MM.1S (cell line): ENCODE results near the gene TP53BP2.

Experiments used
- DNase-seq: peaks from one replicate; pipeline ENCODE4 v3.0.0-alpha.2; 2015
- H2AFZ ChIP-seq: fragments of 300-600 bp; sonication (generic); 2 replicates; pipeline ENCODE4 v1.6.0; 2016; ENCODE audit warnings: antibody characterized with exemption, low read length
- H3F3A ChIP-seq: fragments of 300-600 bp; sonication (generic); 2 replicates; pipeline ENCODE4 v1.6.1; 2016; ENCODE audit warnings: mild to moderate bottlenecking, antibody characterized with exemption, low read length, moderate library complexity, mixed read lengths; ENCODE audit not compliant: insufficient read depth
- H3K27ac ChIP-seq: fragments of 300-600 bp; sonication (generic); 2 replicates; pipeline ENCODE4 v1.5.1; 2016; ENCODE audit warnings: mild to moderate bottlenecking, low read length
- H3K27me3 ChIP-seq: fragments of 300-600 bp; sonication (generic); replicated peaks from 2 replicates; pipeline ENCODE4 v1.6.0; 2016; ENCODE audit warnings: low read length; ENCODE audit not compliant: insufficient read depth
- H3K36me3 ChIP-seq: fragments of 300-600 bp; sonication (generic); replicated peaks from 2 replicates; pipeline ENCODE4 v1.6.1; 2016; ENCODE audit warnings: mild to moderate bottlenecking, low read length, mixed read lengths; ENCODE audit not compliant: insufficient read depth
- H3K4me1 ChIP-seq: fragments of 300-600 bp; sonication (generic); 2 replicates; pipeline ENCODE4 v1.6.1; 2016; ENCODE audit warnings: low read length, mixed read lengths
- H3K4me2 ChIP-seq: fragments of 300-600 bp; sonication (generic); 2 replicates; pipeline ENCODE4 v1.6.0; 2016; ENCODE audit warnings: low read depth, low read length
- H3K4me3 ChIP-seq: fragments of 300-600 bp; sonication (generic); 2 replicates; pipeline ENCODE4 v1.5.1; 2016; ENCODE audit warnings: low read length, mixed read lengths
- H3K79me2 ChIP-seq: fragments of 300-600 bp; sonication (generic); 2 replicates; pipeline ENCODE4 v1.6.1; 2016; ENCODE audit warnings: mixed run types, low read length, mixed read lengths
- H3K9ac ChIP-seq: fragments of 300-600 bp; sonication (generic); 2 replicates; pipeline ENCODE4 v1.6.1; 2016; ENCODE audit warnings: low read length, mixed read lengths
- H3K9me2 ChIP-seq: fragments of 300-600 bp; sonication (generic); replicated peaks from 2 replicates; pipeline ENCODE4 v1.6.1; 2016; ENCODE audit warnings: mild to moderate bottlenecking, low read length, mixed read lengths; ENCODE audit not compliant: insufficient read depth
- H3K9me3 ChIP-seq: fragments of 300-600 bp; sonication (generic); replicated peaks from 2 replicates; pipeline ENCODE4 v1.6.1; 2016; ENCODE audit warnings: mild to moderate bottlenecking, low read length, mixed read lengths; ENCODE audit not compliant: insufficient read depth
- H4K20me1 ChIP-seq: fragments of 300-600 bp; sonication (generic); 2 replicates; pipeline ENCODE4 v1.6.1; 2016; ENCODE audit warnings: mild to moderate bottlenecking, low read length, moderate library complexity, mixed read lengths; ENCODE audit not compliant: insufficient read depth
- EZH2 ChIP-seq: fragments of 300-600 bp; sonication (generic); optimal IDR thresholded peaks from 2 replicates; pipeline ENCODE3; 2017; ENCODE audit warnings: low read depth, mild to moderate bottlenecking, antibody characterized with exemption, low read length, mixed read lengths
- EZH2phosphoT487 ChIP-seq: fragments of 300-600 bp; sonication (generic); IDR thresholded peaks from 2 replicates; pipeline ENCODE4 v1.6.1; 2018; ENCODE audit warnings: antibody characterized with exemption, low read length
- TF ChIP-seq, protein P1 (sequence below): fragments of 300-600 bp; sonication (generic); IDR thresholded peaks from 2 replicates; pipeline ENCODE4 v1.5.1; 2016; ENCODE audit warnings: antibody characterized with exemption, low read length, mixed read lengths

Gene TP53BP2

DNA sequence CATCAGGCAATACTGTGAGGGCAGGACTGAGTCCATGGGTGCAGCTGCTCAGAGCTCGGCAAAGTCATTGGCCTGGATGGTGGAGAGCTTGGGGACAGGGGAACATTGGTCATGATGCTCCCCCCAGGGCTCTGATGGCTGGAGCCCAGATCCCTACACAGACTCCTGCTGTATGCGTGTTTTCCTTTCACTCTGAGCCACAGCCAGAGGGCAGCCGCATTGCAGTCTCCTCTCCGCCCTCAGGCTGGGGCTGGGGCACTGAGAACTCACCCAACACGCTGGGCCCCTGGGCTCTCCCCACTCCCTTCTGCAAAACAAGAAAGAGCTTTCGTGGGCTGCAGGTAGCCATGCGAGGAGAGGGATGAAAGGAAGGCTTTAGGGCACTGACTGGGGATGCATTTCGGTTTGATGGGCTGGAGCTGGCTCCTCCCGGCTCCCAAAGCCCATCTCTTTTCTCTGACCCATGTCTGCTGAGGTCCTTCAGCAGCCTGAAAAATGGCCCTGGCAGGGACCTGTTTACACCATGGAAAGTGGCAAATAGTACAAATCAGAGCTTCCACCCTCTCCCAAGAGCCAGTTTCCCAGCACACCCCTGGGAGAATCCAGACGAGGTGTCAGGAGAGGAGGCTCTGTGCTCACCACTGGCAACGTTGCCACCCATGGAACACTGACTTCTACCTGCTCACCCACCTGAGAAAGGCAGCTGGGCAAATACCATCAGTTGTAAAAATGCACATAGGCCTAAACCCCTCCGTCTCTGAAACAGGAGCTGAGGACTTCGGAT is 89.6 kb downstream of the TP53BP2 start:
- Histone ChIP-seq H3K27ac (no peak overlapping the region), H3K27me3 (no peaks in the 10 kb centered on the region), H3K4me3 (no peak overlapping the region), H3K36me3 (no peaks in the 10 kb centered on the region), H3K9me2 (no peaks in the 10 kb centered on the region), H3K79me2 (no peaks in the 10 kb centered on the region), H3F3A (no peaks in the 10 kb centered on the region), H3K9ac (no peak overlapping the region), H4K20me1 (no peaks in the 10 kb centered on the region), H3K4me2 (no peak overlapping the region), H2AFZ (no peak overlapping the region), H3K9me3 (no peaks in the 10 kb centered on the region), H3K4me1 (no peaks in the 10 kb centered on the region)
- no peak for DNase-seq
- no peak for TF ChIP-seq EZH2
- TF ChIP-seq, protein P1, sequence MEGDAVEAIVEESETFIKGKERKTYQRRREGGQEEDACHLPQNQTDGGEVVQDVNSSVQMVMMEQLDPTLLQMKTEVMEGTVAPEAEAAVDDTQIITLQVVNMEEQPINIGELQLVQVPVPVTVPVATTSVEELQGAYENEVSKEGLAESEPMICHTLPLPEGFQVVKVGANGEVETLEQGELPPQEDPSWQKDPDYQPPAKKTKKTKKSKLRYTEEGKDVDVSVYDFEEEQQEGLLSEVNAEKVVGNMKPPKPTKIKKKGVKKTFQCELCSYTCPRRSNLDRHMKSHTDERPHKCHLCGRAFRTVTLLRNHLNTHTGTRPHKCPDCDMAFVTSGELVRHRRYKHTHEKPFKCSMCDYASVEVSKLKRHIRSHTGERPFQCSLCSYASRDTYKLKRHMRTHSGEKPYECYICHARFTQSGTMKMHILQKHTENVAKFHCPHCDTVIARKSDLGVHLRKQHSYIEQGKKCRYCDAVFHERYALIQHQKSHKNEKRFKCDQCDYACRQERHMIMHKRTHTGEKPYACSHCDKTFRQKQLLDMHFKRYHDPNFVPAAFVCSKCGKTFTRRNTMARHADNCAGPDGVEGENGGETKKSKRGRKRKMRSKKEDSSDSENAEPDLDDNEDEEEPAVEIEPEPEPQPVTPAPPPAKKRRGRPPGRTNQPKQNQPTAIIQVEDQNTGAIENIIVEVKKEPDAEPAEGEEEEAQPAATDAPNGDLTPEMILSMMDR: no peak
- no peak for TF ChIP-seq EZH2phosphoT487

- no peak overlapping the region for H2AFZ ChIP-seq
- no peak for DNase-seq
- no peaks in the 10 kb centered on the region for H3K9me2 ChIP-seq
- no peak for TF ChIP-seq EZH2
- no peaks in the 10 kb centered on the region for H3K79me2 ChIP-seq
- no peak overlapping the region for H3K27ac ChIP-seq
- no peak overlapping the region for H3K4me2 ChIP-seq
- H3K4me3 ChIP-seq: no peak overlapping the region
- H3K27me3 ChIP-seq: no peaks in the 10 kb centered on the region
- H3K4me1 ChIP-seq: no peaks in the 10 kb centered on the region
- no peaks in the 10 kb centered on the region for H3K9me3 ChIP-seq
- H4K20me1 ChIP-seq: no peaks in the 10 kb centered on the region
- no peak overlapping the region for H3K9ac ChIP-seq
- H3F3A ChIP-seq: no peaks in the 10 kb centered on the region
- no peaks in the 10 kb centered on the region for H3K36me3 ChIP-seq
Observed at GRCh38 chr1:223755432-223755792, 90.3 kb downstream of the TP53BP2 start.

- Histone ChIP-seq H3K4me2 (no peak overlapping the region), H3K9me3 (no peaks in the 10 kb centered on the region), H3K79me2 (no peaks in the 10 kb centered on the region), H3K4me1 (no peaks in the 10 kb centered on the region), H2AFZ (no peak overlapping the region), H4K20me1 (no peaks in the 10 kb centered on the region), H3F3A (no peaks in the 10 kb centered on the region), H3K27me3 (no peaks in the 10 kb centered on the region), H3K27ac (no peak overlapping the region), H3K36me3 (no peaks in the 10 kb centered on the region), H3K9me2 (no peaks in the 10 kb centered on the region), H3K4me3 (no peak overlapping the region), H3K9ac (no peak overlapping the region)
- DNase-seq: no peak
- TF ChIP-seq EZH2phosphoT487 (no peak), EZH2 (no peak)
- TF ChIP-seq, protein P1: no peak
Observed at GRCh38 chr1:223754681-223755431, 90.9 kb downstream of the TP53BP2 start.
